HG03159 (cell line): ENCODE data around the gene DIP2C.
"Not testable (repeated sequence)": the region's sequence is repeated elsewhere in the genome, so short reads cannot be mapped to it uniquely, and the experiment has no call there.

Source experiments
- ATAC-seq: cut with Tn5 transposase; IDR thresholded peaks from one replicate; pipeline ENCODE4 v1.9.1; 2021; ENCODE audit warnings: mild to moderate bottlenecking, moderate library complexity; ENCODE audit not compliant: unreplicated experiment

DIP2C gene

GRCh38 chr10:543862-544822, 145.3 kb downstream of the DIP2C start:
- no peak for ATAC-seq

GRCh38 chr10:543131-543530, 146.3 kb downstream of the DIP2C start:
- ATAC-seq: no peak

GRCh38 chr10:541750-542371, 147.6 kb downstream of the DIP2C start:
- peak; percentile 57 for ATAC-seq

- ATAC-seq: no peak
These were observed 148.4 kb downstream of the DIP2C start for GRCh38 chr10:541041-541440.

- ATAC-seq: no peak
These were observed 150.6 kb downstream of the DIP2C start for GRCh38 chr10:538895-539294.

GRCh38 chr10:536935-537334, 152.5 kb downstream of the DIP2C start:
- no peak for ATAC-seq

- ATAC-seq: no peak
These were observed 153.0 kb downstream of the DIP2C start for GRCh38 chr10:536371-536925.

GRCh38 chr10:535952-536351, 153.5 kb downstream of the DIP2C start:
- ATAC-seq: no peak

- no peak for ATAC-seq
These were observed 154.4 kb downstream of the DIP2C start for GRCh38 chr10:535051-535450.

GRCh38 chr10:534047-534566, 155.4 kb downstream of the DIP2C start:
- no peak for ATAC-seq

- no peak for ATAC-seq
These were observed 155.9 kb downstream of the DIP2C start for GRCh38 chr10:533611-534010.

GRCh38 chr10:533186-533585, 156.3 kb downstream of the DIP2C start:
- no peak for ATAC-seq

GRCh38 chr10:532331-532730, 157.1 kb downstream of the DIP2C start:
- ATAC-seq: not testable (repeated sequence)

GRCh38 chr10:531541-531940, 157.9 kb downstream of the DIP2C start:
- ATAC-seq: no peak

- no peak for ATAC-seq
These were observed 158.8 kb downstream of the DIP2C start for GRCh38 chr10:530717-531116.

GRCh38 chr10:529468-530230, 159.8 kb downstream of the DIP2C start:
- ATAC-seq: no peak

GRCh38 chr10:528173-529165, 161.0 kb downstream of the DIP2C start:
- ATAC-seq: no peak

GRCh38 chr10:527416-527815, 162.1 kb downstream of the DIP2C start:
- ATAC-seq: no peak

GRCh38 chr10:526651-527312, 162.7 kb downstream of the DIP2C start:
- no peak for ATAC-seq
